H1 (cell line): Measurements from ENCODE around the gene TEX28. TPM values are rescaled to one million over a fixed set of nuclear protein-coding genes. Genes with fewer than 3 reads are reported as not detected.
A peak's percentile ranks its signal among the peaks of the same experiment; 100 is the strongest.
"Not testable (repeated sequence)": the region's sequence is repeated elsewhere in the genome, so short reads cannot be mapped to it uniquely, and the experiment has no call there.

ENCODE experiments used
- CTCF ChIA-PET: fragments of 300-600 bp; sonication (Branson Sonifier 250); formaldehyde crosslinking; loops from one replicate; lab custom pipeline; 2021; ENCODE audit not compliant: partially characterized antibody; lab: Charles Lee
- POLR2A ChIA-PET: fragments of 300-600 bp; sonication (Branson Sonifier 250); formaldehyde crosslinking; loops from one replicate; lab custom pipeline; 2021; ENCODE audit warnings: inconsistent platforms; ENCODE audit not compliant: partially characterized antibody; lab: Charles Lee
- DNase-seq, 2 experiments: peaks; one replicate each; pipeline versions ENCODE4 v3.0.0 to v3.0.0-alpha.2; 2010 to 2022; ENCODE audit warnings: low spot score in 2 of 2, low read depth in 1 of 2, mixed read lengths in 1 of 2
- FAIRE-seq: peaks from 2 replicates; lab custom pipeline; 2011; peaks lifted over from hg19 to GRCh38; lab: Jason Lieb, UNC
- H2AFZ ChIP-seq: 2 replicates; pipeline ENCODE4 v1.8.1; 2012; ENCODE audit warnings: low read length, inconsistent platforms
- H2AK5ac ChIP-seq: 2 replicates; pipeline ENCODE4 v1.6.1; 2013; ENCODE audit warnings: low read depth, low read length
- H2BK120ac ChIP-seq: replicated peaks from 2 replicates; pipeline ENCODE3; 2013; ENCODE audit warnings: low read depth, low read length, inconsistent platforms
- H2BK12ac ChIP-seq: 2 replicates; pipeline ENCODE4 v1.6.1; 2013; ENCODE audit warnings: low read depth, low read length
- H2BK15ac ChIP-seq: 2 replicates; pipeline ENCODE4 v1.6.1; 2013; ENCODE audit warnings: low read length
- H2BK20ac ChIP-seq: 2 replicates; pipeline ENCODE4 v1.6.1; 2013; ENCODE audit warnings: low read length
- H2BK5ac ChIP-seq: 2 replicates; pipeline ENCODE4 v1.6.1; 2013; ENCODE audit warnings: low read depth, low read length
- H3K14ac ChIP-seq: 2 replicates; pipeline ENCODE4 v1.6.1; 2013; ENCODE audit warnings: inconsistent platforms; ENCODE audit not compliant: insufficient read length
- H3K18ac ChIP-seq: 2 replicates; pipeline ENCODE4 v1.6.1; 2013; ENCODE audit warnings: low read length; ENCODE audit errors: extremely low read depth
- H3K23ac ChIP-seq: 2 replicates; pipeline ENCODE4 v1.6.1; 2013; ENCODE audit warnings: inconsistent platforms; ENCODE audit not compliant: insufficient read length
- H3K23me2 ChIP-seq: 2 replicates; pipeline ENCODE4 v1.6.1; 2013; ENCODE audit warnings: low read depth, low read length
- H3K27ac ChIP-seq: 2 replicates; pipeline ENCODE4 v1.6.1; 2011; ENCODE audit warnings: low read depth, low read length, inconsistent platforms
- H3K27me3 ChIP-seq, 4 experiments: replicated peaks in 1 of 4; 1 replicate in 1 of 4; 2 replicates in 3 of 4; pipeline versions ENCODE4 v1.6.1 to v1.8.1; 2011 to 2013; ENCODE audit warnings: low read length in 3 of 4, mild to moderate bottlenecking in 3 of 4, inconsistent platforms in 2 of 4, mixed read lengths in 2 of 4, moderate library complexity in 1 of 4; ENCODE audit not compliant: control insufficient read depth in 3 of 4, insufficient read depth in 3 of 4; ENCODE audit errors: extremely low read depth in 1 of 4
- H3K36me3 ChIP-seq, 4 experiments: 2 replicates each; pipeline versions ENCODE4 v1.6.1 to v1.8.1; 2011 to 2013; ENCODE audit warnings: mild to moderate bottlenecking in 4 of 4, low read length in 3 of 4, moderate library complexity in 2 of 4, control low read depth in 1 of 4, inconsistent platforms in 1 of 4; ENCODE audit not compliant: insufficient read depth in 4 of 4, control insufficient read depth in 2 of 4
- H3K4ac ChIP-seq: replicated peaks from 2 replicates; pipeline ENCODE3; 2013; ENCODE audit warnings: low read length, low read depth, mixed read lengths, inconsistent platforms; ENCODE audit not compliant: insufficient read length
- H3K4me1 ChIP-seq, 4 experiments: replicated peaks in 1 of 4; 1 replicate in 1 of 4; 2 replicates in 3 of 4; pipeline versions ENCODE4 v1.6.1 to v1.8.1; 2011 to 2013; ENCODE audit warnings: low read length in 3 of 4, inconsistent platforms in 2 of 4, mixed read lengths in 1 of 4; ENCODE audit not compliant: insufficient read depth in 4 of 4, control insufficient read depth in 3 of 4
- H3K4me2 ChIP-seq, 2 experiments: 2 replicates each; pipeline versions ENCODE4 v1.6.1 to v1.8.1; 2011 to 2013; ENCODE audit warnings: low read depth in 2 of 2, low read length in 2 of 2, control low read depth in 1 of 2, inconsistent platforms in 1 of 2, mild to moderate bottlenecking in 1 of 2; ENCODE audit not compliant: insufficient read depth in 1 of 2
- H3K4me3 ChIP-seq, 4 experiments: fragments of 200-600, 300-600 bp in 1 of 4; sonication (generic), shearing (Covaris generic), sonication (Bioruptor Twin) in 1 of 4; 2 replicates each; pipeline versions ENCODE4 v1.5.1 to v1.8.1; 2011 to 2016; ENCODE audit warnings: low read length in 4 of 4, low read depth in 3 of 4, control low read depth in 2 of 4, inconsistent platforms in 2 of 4, mild to moderate bottlenecking in 2 of 4, mixed read lengths in 1 of 4, moderate library complexity in 1 of 4; ENCODE audit not compliant: insufficient read depth in 2 of 4; ENCODE audit errors: extremely low read depth in 1 of 4
- H3K56ac ChIP-seq: replicated peaks from 2 replicates; pipeline ENCODE3; 2013; ENCODE audit warnings: low read depth, mild to moderate bottlenecking, mixed read lengths, low read length, inconsistent platforms; ENCODE audit not compliant: insufficient read length
- H3K79me1 ChIP-seq: 2 replicates; pipeline ENCODE4 v1.6.1; 2013; ENCODE audit warnings: low read depth, low read length, control low read depth
- H3K79me2 ChIP-seq, 2 experiments: 2 replicates each; pipeline versions ENCODE4 v1.6.1 to v1.8.1; 2012 to 2013; ENCODE audit warnings: low read length in 2 of 2, mild to moderate bottlenecking in 2 of 2, inconsistent platforms in 1 of 2; ENCODE audit not compliant: insufficient read depth in 2 of 2, control insufficient read depth in 1 of 2
- H3K9ac ChIP-seq, 4 experiments: replicated peaks in 1 of 4; 1 replicate in 1 of 4; 2 replicates in 3 of 4; pipeline versions ENCODE4 v1.6.1 to v1.8.1; 2011 to 2013; ENCODE audit warnings: low read depth in 3 of 4, low read length in 3 of 4, control low read depth in 2 of 4, mild to moderate bottlenecking in 2 of 4, moderate library complexity in 2 of 4, inconsistent platforms in 1 of 4; ENCODE audit errors: extremely low read depth in 1 of 4
- H3K9me3 ChIP-seq, 2 experiments: 2 replicates each; pipeline versions ENCODE4 v1.6.1 to v1.8.1; 2012 to 2013; ENCODE audit warnings: mild to moderate bottlenecking in 2 of 2, moderate library complexity in 2 of 2, control low read depth in 1 of 2, inconsistent platforms in 1 of 2, low read depth in 1 of 2, low read length in 1 of 2, mixed read lengths in 1 of 2; ENCODE audit not compliant: insufficient read depth in 2 of 2
- H4K20me1 ChIP-seq, 2 experiments: replicated peaks in 1 of 2; 2 replicates each; pipeline versions ENCODE3 to v1.8.1; 2011 to 2013; ENCODE audit warnings: inconsistent platforms in 2 of 2, low read length in 2 of 2, mild to moderate bottlenecking in 1 of 2; ENCODE audit not compliant: insufficient read depth in 2 of 2, control insufficient read depth in 1 of 2
- H4K5ac ChIP-seq: 2 replicates; pipeline ENCODE4 v1.6.1; 2013; ENCODE audit warnings: low read length, low read depth, mixed read lengths, inconsistent platforms; ENCODE audit not compliant: insufficient read length
- H4K8ac ChIP-seq: 2 replicates; pipeline ENCODE4 v1.8.0; 2013; ENCODE audit warnings: mild to moderate bottlenecking, moderate library complexity, low read length, inconsistent platforms; ENCODE audit not compliant: insufficient read depth; ENCODE audit errors: extremely low read depth
- H4K91ac ChIP-seq: replicated peaks from 2 replicates; pipeline ENCODE3; 2013; ENCODE audit warnings: low read length, mixed read lengths, inconsistent platforms; ENCODE audit not compliant: insufficient read length
- WGBS, 2 experiments: shearing (Covaris generic) in 1 of 2; methylation state at CpG; one replicate each; pipeline versions ENCODE4 v1.1.6 to v1.1.7; 2013 to 2015; ENCODE audit warnings: low lambda C conversion rate in 2 of 2, mixed read lengths in 2 of 2, inconsistent platforms in 1 of 2, low coverage in 1 of 2, missing lambda C conversion rate in 1 of 2; ENCODE audit not compliant: insufficient replicate concordance in 2 of 2, insufficient coverage in 1 of 2, insufficient read length in 1 of 2; ENCODE audit errors: extremely low coverage in 1 of 2, missing lambda C conversion rate in 1 of 2; 5-methylcytosine and 5-hydroxymethylcytosine counted together
- polyA plus RNA-seq, 7 experiments: library from polyadenylated mRNA; depleted of rRNA in 3 of 7; stranded (reverse) in 5 of 7; unstranded in 2 of 7; fragments of >200 nt in 5 of 7; fragments of 200-250 nt in 2 of 7; gene quantifications; 1 replicate in 5 of 7; 2 replicates in 1 of 7; 4 replicates in 1 of 7; pipeline versions ENCODE4 v1.2.1 to v1.2.3, GENCODE V29; 2011 to 2013; ENCODE audit warnings: missing spikeins in 2 of 7, mixed read lengths in 2 of 7
- total RNA-seq: library from RNA; stranded (reverse); fragmentation: NEBNext Ultra II Directional; extraction: Animal tissue kit (Norgen Biotek cat#: 25700); gene quantifications from 2 replicates; pipeline ENCODE4 v1.2.1, GENCODE V29; 2021

Gene TEX28
- total and polyA plus RNA-seq, 2 of the 8 experiments (the other 6 are each of a cell fraction or from before 2014, with no cell fraction given), result not detected

GRCh38 chrX:154343620-154344019, 48.7 kb upstream of the TEX28 start:
- H3K36me3 ChIP-seq, H4K91ac ChIP-seq, H2BK20ac ChIP-seq, CTCF ChIA-PET, FAIRE-seq, H3K9ac ChIP-seq, H2BK5ac ChIP-seq, H2AK5ac ChIP-seq, H3K56ac ChIP-seq, H3K14ac ChIP-seq, H3K23me2 ChIP-seq, H3K4me3 ChIP-seq, H3K27ac ChIP-seq, DNase-seq, H2BK12ac ChIP-seq, H2BK120ac ChIP-seq, H3K4me2 ChIP-seq, H3K4me1 ChIP-seq, H3K18ac ChIP-seq, H3K27me3 ChIP-seq, H2BK15ac ChIP-seq, H4K20me1 ChIP-seq, H3K4ac ChIP-seq, H4K8ac ChIP-seq, H3K79me2 ChIP-seq, H2AFZ ChIP-seq, H4K5ac ChIP-seq, H3K23ac ChIP-seq, H3K79me1 ChIP-seq, POLR2A ChIA-PET, H3K9me3 ChIP-seq: not testable (repeated sequence)
- no CpG with 5 or more reads among the region's 20 CpGs for WGBS, 2 experiments

GRCh38 chrX:154343063-154343462, 48.1 kb upstream of the TEX28 start:
- H2BK12ac ChIP-seq, H3K4me3 ChIP-seq, H3K23me2 ChIP-seq, H4K5ac ChIP-seq, H2BK120ac ChIP-seq, H3K4me1 ChIP-seq, H3K23ac ChIP-seq, H3K4ac ChIP-seq, H4K91ac ChIP-seq, POLR2A ChIA-PET, H3K18ac ChIP-seq, H2AFZ ChIP-seq, H2BK20ac ChIP-seq, H3K79me2 ChIP-seq, H2AK5ac ChIP-seq, H3K27ac ChIP-seq, H4K20me1 ChIP-seq, H2BK15ac ChIP-seq, CTCF ChIA-PET, H3K36me3 ChIP-seq, H2BK5ac ChIP-seq, H3K56ac ChIP-seq, H4K8ac ChIP-seq, H3K27me3 ChIP-seq, H3K9ac ChIP-seq, H3K14ac ChIP-seq, H3K4me2 ChIP-seq, H3K79me1 ChIP-seq, H3K9me3 ChIP-seq, DNase-seq: not testable (repeated sequence)
- peak; percentile 100 for FAIRE-seq
- no CpG with 5 or more reads among the region's 16 CpGs for WGBS, 2 experiments
